Measurements from ENCODE around the gene RPS6KA5.

Gene RPS6KA5

GRCh38 chr14:90938615-90939014 lies 121.8 kb downstream of the RPS6KA5 start:
- no peak for TF ChIP-seq PATZ1 (CRISPR knock-in tag; IDR thresholded peaks at IDR 0.05; ENCODE audit: borderline replicate concordance)
- TF ChIP-seq, protein P1, sequence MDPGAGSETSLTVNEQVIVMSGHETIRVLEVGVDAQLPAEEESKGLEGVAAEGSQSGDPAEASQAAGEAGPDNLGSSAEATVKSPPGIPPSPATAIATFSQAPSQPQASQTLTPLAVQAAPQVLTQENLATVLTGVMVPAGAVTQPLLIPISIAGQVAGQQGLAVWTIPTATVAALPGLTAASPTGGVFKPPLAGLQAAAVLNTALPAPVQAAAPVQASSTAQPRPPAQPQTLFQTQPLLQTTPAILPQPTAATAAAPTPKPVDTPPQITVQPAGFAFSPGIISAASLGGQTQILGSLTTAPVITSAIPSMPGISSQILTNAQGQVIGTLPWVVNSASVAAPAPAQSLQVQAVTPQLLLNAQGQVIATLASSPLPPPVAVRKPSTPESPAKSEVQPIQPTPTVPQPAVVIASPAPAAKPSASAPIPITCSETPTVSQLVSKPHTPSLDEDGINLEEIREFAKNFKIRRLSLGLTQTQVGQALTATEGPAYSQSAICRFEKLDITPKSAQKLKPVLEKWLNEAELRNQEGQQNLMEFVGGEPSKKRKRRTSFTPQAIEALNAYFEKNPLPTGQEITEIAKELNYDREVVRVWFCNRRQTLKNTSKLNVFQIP (CRISPR knock-in tag; IDR thresholded peaks at IDR 0.05; ENCODE audit: borderline replicate concordance, low read depth) = no peak
- TF ChIP-seq GLIS3 (CRISPR knock-in tag; IDR thresholded peaks at IDR 0.05) = no peak
- TF ChIP-seq BACH2 (CRISPR knock-in tag; IDR thresholded peaks at IDR 0.05; ENCODE audit: borderline replicate concordance) = no peak
- TF ChIP-seq ZNF8 (CRISPR knock-in tag; IDR thresholded peaks at IDR 0.05) = no peak
- no peak for TF ChIP-seq ESRRG (CRISPR knock-in tag; IDR thresholded peaks at IDR 0.05)
- TF ChIP-seq PPARA (CRISPR knock-in tag; IDR thresholded peaks at IDR 0.05; ENCODE audit: borderline replicate concordance) = no peak
- TF ChIP-seq ZFP3 (CRISPR knock-in tag; IDR thresholded peaks at IDR 0.05) = no peak
- no peak for TF ChIP-seq ZNF565 (CRISPR knock-in tag; conservative IDR thresholded peaks at IDR 0.05; ENCODE audit: low read depth)
- TF ChIP-seq CREB5 (CRISPR knock-in tag; IDR thresholded peaks at IDR 0.05; ENCODE audit: low read depth) = no peak
- no peak for TF ChIP-seq OSR1 (CRISPR knock-in tag; IDR thresholded peaks at IDR 0.05)
- no peak for TF ChIP-seq TOX (CRISPR knock-in tag; IDR thresholded peaks at IDR 0.05; ENCODE audit: borderline replicate concordance)
- ATAC-seq = no peak

DNA sequence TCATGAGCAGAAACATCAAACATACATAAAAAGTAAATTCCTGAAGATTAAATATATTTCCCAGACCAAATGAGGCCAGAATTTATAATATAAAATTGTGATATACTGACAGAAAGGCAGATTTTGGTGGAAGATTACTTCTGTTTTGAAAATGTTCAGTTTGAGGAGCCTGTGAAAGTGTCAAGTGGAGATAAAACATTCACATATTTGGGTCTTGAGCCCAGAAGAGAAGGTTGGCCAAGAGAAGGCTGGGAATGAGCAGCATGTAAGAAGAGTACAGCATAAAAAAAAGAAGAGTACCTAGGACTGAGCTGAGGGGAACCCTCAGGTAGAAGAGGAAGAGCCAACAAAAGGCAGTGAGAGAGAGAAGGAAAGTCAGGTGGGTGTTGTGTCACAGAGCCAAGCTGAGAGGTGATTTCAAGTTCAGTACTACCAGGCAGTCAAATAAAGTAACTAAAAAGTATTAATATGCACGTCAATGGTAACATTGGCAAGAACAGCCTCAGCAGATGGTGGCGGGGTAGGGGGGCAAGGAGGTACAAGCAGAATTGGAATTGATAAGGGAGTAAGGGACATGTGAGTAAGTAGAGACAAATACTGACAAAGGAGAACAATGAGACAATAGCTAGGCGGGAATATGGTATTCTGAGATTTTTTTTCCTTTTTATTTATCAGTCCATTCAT lies 123.5 kb downstream of the RPS6KA5 start:
- no peak for ATAC-seq
- TF ChIP-seq PPARA (CRISPR knock-in tag; IDR thresholded peaks at IDR 0.05; ENCODE audit: borderline replicate concordance) (no peak), CSDC2 (CRISPR knock-in tag; IDR thresholded peaks at IDR 0.05) (no peak), ZC3H10 (CRISPR knock-in tag; IDR thresholded peaks at IDR 0.05) (no peak), ESRRG (CRISPR knock-in tag; IDR thresholded peaks at IDR 0.05) (no peak), ISL1 (CRISPR knock-in tag; IDR thresholded peaks at IDR 0.05) (no peak), CSRNP3 (CRISPR knock-in tag; IDR thresholded peaks at IDR 0.05) (no peak), GLIS3 (CRISPR knock-in tag; IDR thresholded peaks at IDR 0.05) (no peak), ZNF8 (CRISPR knock-in tag; IDR thresholded peaks at IDR 0.05) (no peak)

- no peak for TF ChIP-seq ZNF70 (CRISPR knock-in tag; IDR thresholded peaks at IDR 0.05)
- no peak for TF ChIP-seq TSHZ2 (CRISPR knock-in tag; IDR thresholded peaks at IDR 0.05)
- no peak for TF ChIP-seq ARNTL (CRISPR knock-in tag; IDR thresholded peaks at IDR 0.05; ENCODE audit: borderline replicate concordance, low read depth)
- TF ChIP-seq CREB5 (CRISPR knock-in tag; IDR thresholded peaks at IDR 0.05; ENCODE audit: low read depth) = no peak
- TF ChIP-seq PATZ1 (CRISPR knock-in tag; IDR thresholded peaks at IDR 0.05; ENCODE audit: borderline replicate concordance) = no peak
- no peak for TF ChIP-seq ZC3H10 (CRISPR knock-in tag; IDR thresholded peaks at IDR 0.05)
- TF ChIP-seq, protein P1 (CRISPR knock-in tag; IDR thresholded peaks at IDR 0.05; ENCODE audit: borderline replicate concordance, low read depth) = no peak
- TF ChIP-seq ZNF8 (CRISPR knock-in tag; IDR thresholded peaks at IDR 0.05) = no peak
- TF ChIP-seq PPARA (CRISPR knock-in tag; IDR thresholded peaks at IDR 0.05; ENCODE audit: borderline replicate concordance) = no peak
- no peak for TF ChIP-seq GLIS3 (CRISPR knock-in tag; IDR thresholded peaks at IDR 0.05)
- TF ChIP-seq ZNF565 (CRISPR knock-in tag; conservative IDR thresholded peaks at IDR 0.05; ENCODE audit: low read depth) = no peak
- no peak for TF ChIP-seq SNAI2 (CRISPR knock-in tag; IDR thresholded peaks at IDR 0.05)
- no peak for TF ChIP-seq RARB (CRISPR knock-in tag; IDR thresholded peaks at IDR 0.05)
- ATAC-seq = no peak
Observed at GRCh38 chr14:90924621-90925340, 135.7 kb downstream of the RPS6KA5 start.
